CD4-positive, alpha-beta T cell (primary cell): Measurements from ENCODE around the gene SMC2. TPM values are rescaled to one million over a fixed set of nuclear protein-coding genes. Genes with fewer than 3 reads are reported as not detected.
A peak's percentile ranks its signal among the peaks of the same experiment; 100 is the strongest.

ENCODE experiments used
- ATAC-seq: fragments of 200-7000 bp; cut with Tn5 transposase; one replicate; pipeline ENCODE4 v1.10.0; 2022; ENCODE audit warnings: mild to moderate bottlenecking; ENCODE audit not compliant: poor library complexity
- CTCF ChIA-PET: fragments of 350-600 bp; sonication (Branson Sonifier 250); formaldehyde crosslinking; loops from one replicate; lab custom pipeline; 2021; ENCODE audit warnings: antibody characterized with exemption, inconsistent platforms; lab: Charles Lee
- POLR2A ChIA-PET: fragments of 350-600 bp; sonication (Branson Sonifier 250); formaldehyde crosslinking; loops from one replicate; lab custom pipeline; 2021; ENCODE audit warnings: antibody characterized with exemption, inconsistent platforms; lab: Charles Lee
- DNase-seq, 14 experiments: peaks; one replicate each; pipeline ENCODE4 v3.0.0-alpha.2; 2013 to 2020; ENCODE audit warnings: mixed read lengths in 2 of 14
- H3K27ac ChIP-seq, 2 donors: one replicate each; pipeline versions ENCODE4 v1.5.1 to v1.7.0; 2013; ENCODE audit warnings: low read length in 2 of 2, low read depth in 1 of 2, mild to moderate bottlenecking in 1 of 2
- H3K27me3 ChIP-seq, 2 experiments: 1 replicate in 1 of 2; 2 replicates in 1 of 2; pipeline versions ENCODE4 v1.6.1 to v1.7.0; 2013; ENCODE audit warnings: low read length in 2 of 2, control low read depth in 1 of 2, mild to moderate bottlenecking in 1 of 2, moderate library complexity in 1 of 2; ENCODE audit not compliant: insufficient read depth in 2 of 2, control insufficient read depth in 1 of 2
- H3K36me3 ChIP-seq: one replicate; pipeline ENCODE4 v1.6.1; 2013; ENCODE audit warnings: low read length, control low read depth; ENCODE audit not compliant: insufficient read depth
- H3K4me1 ChIP-seq: one replicate; pipeline ENCODE4 v1.6.1; 2013; ENCODE audit warnings: low read length, control low read depth; ENCODE audit not compliant: insufficient read depth
- H3K4me3 ChIP-seq: one replicate; pipeline ENCODE4 v1.5.1; 2013; ENCODE audit warnings: mild to moderate bottlenecking, low read length, moderate library complexity
- H3K9me3 ChIP-seq, 2 experiments: 1 replicate in 1 of 2; 2 replicates in 1 of 2; pipeline versions ENCODE4 v1.6.1 to v1.7.0; 2013; ENCODE audit warnings: low read length in 2 of 2, mild to moderate bottlenecking in 2 of 2, control low read depth in 1 of 2, moderate library complexity in 1 of 2; ENCODE audit not compliant: control insufficient read depth in 1 of 2, insufficient read depth in 1 of 2
- H3K27ac Mint-ChIP-seq: one replicate; pipeline ENCODE4 v1.8.0; 2020; ENCODE audit warnings: mixed read lengths
- H3K27me3 Mint-ChIP-seq: one replicate; pipeline ENCODE4 v1.8.0; 2021; ENCODE audit warnings: mixed read lengths
- H3K36me3 Mint-ChIP-seq: one replicate; pipeline ENCODE4 v1.8.0; 2021; ENCODE audit warnings: low read depth, mixed read lengths
- H3K4me1 Mint-ChIP-seq: one replicate; pipeline ENCODE4 v1.8.0; 2021; ENCODE audit warnings: low read depth, mixed read lengths
- H3K4me3 Mint-ChIP-seq: one replicate; pipeline ENCODE4 v1.8.0; 2020; ENCODE audit warnings: mild to moderate bottlenecking, mixed read lengths
- H3K9me3 Mint-ChIP-seq: one replicate; pipeline ENCODE4 v1.8.0; 2020; ENCODE audit warnings: mixed read lengths
- intact Hi-C, 2 experiments: fragments of 100-400 bp; cut with DNase I in 1 of 2; cut with micrococcal nuclease in 1 of 2; formaldehyde crosslinking; loops; one replicate each; pipeline versions ENCODE4 v1.15.1 to v1.9.0; 2023 to 2025; cut with DNase I, micrococcal nuclease
- total RNA-seq, 174 experiments: library from RNA in 2 of 174; stranded (reverse) in 2 of 174; gene quantifications; one replicate each; pipeline ENCODE4 v1.2.3 and lab custom pipeline; 2021 to 2026
- TF ChIP-seq, protein P1 (sequence below): fragments of 200-600 bp; IDR thresholded peaks from one replicate; pipeline ENCODE4 v1.8.0; 2022; ENCODE audit warnings: antibody characterized with exemption, mild to moderate bottlenecking

The SMC2 gene
- total RNA-seq, 2 experiments from 2014 or later, result 2.6 to 2.9 TPM

DNA sequence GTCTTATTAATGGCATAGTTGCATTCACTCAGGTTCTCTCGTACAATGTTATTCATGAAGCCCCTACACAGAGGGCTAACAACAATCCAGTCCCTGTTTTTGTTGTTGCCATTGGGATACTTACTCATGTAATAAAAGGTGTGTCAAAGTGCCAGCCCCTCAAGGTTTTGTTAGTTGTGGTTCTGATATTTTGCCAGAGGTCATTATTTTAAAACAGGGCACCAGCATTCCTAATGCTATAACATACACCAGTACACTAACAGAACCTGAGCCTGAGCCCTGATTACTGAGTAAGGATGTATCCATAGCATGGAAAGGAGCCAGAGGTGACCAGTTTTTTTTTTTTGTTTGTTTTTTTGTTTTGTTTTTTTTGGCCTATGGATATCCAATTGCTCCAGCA lies 50.2 kb downstream of the SMC2 start:
- H3K27ac ChIP-seq, result no peak overlapping the region
- no peak for DNase-seq
- no peak overlapping the region for H3K27ac Mint-ChIP-seq
- H3K36me3 ChIP-seq, result no peaks in the 10 kb centered on the region
- CTCF ChIA-PET, result no interaction called here
- TF ChIP-seq, protein P1, sequence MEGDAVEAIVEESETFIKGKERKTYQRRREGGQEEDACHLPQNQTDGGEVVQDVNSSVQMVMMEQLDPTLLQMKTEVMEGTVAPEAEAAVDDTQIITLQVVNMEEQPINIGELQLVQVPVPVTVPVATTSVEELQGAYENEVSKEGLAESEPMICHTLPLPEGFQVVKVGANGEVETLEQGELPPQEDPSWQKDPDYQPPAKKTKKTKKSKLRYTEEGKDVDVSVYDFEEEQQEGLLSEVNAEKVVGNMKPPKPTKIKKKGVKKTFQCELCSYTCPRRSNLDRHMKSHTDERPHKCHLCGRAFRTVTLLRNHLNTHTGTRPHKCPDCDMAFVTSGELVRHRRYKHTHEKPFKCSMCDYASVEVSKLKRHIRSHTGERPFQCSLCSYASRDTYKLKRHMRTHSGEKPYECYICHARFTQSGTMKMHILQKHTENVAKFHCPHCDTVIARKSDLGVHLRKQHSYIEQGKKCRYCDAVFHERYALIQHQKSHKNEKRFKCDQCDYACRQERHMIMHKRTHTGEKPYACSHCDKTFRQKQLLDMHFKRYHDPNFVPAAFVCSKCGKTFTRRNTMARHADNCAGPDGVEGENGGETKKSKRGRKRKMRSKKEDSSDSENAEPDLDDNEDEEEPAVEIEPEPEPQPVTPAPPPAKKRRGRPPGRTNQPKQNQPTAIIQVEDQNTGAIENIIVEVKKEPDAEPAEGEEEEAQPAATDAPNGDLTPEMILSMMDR, result no peak
- H3K4me3 Mint-ChIP-seq, result no peak overlapping the region
- H3K36me3 Mint-ChIP-seq, result peaks cover 20% of the 10 kb centered on the region
- H3K4me1 ChIP-seq, result no peaks in the 10 kb centered on the region
- no peak for ATAC-seq
- H3K9me3 ChIP-seq, result no peaks in the 10 kb centered on the region
- H3K27me3 Mint-ChIP-seq, result no peaks in the 10 kb centered on the region
- POLR2A ChIA-PET, result no interaction called here
- H3K27me3 ChIP-seq, result no peaks in the 10 kb centered on the region
- H3K4me3 ChIP-seq, result no peak overlapping the region
- H3K9me3 Mint-ChIP-seq, result no peaks in the 10 kb centered on the region
- intact Hi-C loops, result no loop called here
- no peaks in the 10 kb centered on the region for H3K4me1 Mint-ChIP-seq

DNA sequence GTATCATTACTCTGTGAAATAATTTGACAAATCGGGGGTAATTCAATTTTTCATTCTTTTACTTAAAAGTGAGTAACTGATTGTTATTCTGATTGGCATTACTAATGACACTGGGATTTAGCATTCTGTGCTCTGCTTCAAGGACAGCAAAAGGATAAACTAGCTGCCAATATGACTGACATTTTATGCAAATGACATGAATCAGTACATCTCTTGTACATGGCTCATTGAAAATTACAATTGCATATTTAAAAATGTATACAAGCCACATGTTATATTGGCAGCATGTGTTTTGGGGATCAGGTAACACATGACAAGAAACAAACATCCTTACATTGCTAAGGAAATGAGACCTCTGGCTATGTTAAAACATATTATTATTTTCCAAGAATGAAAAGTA lies 79.0 kb downstream of the SMC2 start:
- H3K27ac Mint-ChIP-seq, result no peak overlapping the region
- no peaks in the 10 kb centered on the region for H3K4me1 Mint-ChIP-seq
- Histone ChIP-seq H3K4me3 (no peak overlapping the region), H3K36me3 (no peaks in the 10 kb centered on the region), H3K9me3 (no peaks in the 10 kb centered on the region), H3K27me3 (no peaks in the 10 kb centered on the region), H3K4me1 (no peaks in the 10 kb centered on the region), H3K27ac (no peak overlapping the region)
- H3K4me3 Mint-ChIP-seq, result no peak overlapping the region
- H3K9me3 Mint-ChIP-seq, result no peaks in the 10 kb centered on the region
- ATAC-seq (no peak), DNase-seq (no peak)
- ChIA-PET POLR2A (no interaction called here), CTCF (no interaction called here)
- TF ChIP-seq, protein P1, result no peak
- intact Hi-C loops, result no loop called here
- no peaks in the 10 kb centered on the region for H3K36me3 Mint-ChIP-seq
- no peaks in the 10 kb centered on the region for H3K27me3 Mint-ChIP-seq

DNA sequence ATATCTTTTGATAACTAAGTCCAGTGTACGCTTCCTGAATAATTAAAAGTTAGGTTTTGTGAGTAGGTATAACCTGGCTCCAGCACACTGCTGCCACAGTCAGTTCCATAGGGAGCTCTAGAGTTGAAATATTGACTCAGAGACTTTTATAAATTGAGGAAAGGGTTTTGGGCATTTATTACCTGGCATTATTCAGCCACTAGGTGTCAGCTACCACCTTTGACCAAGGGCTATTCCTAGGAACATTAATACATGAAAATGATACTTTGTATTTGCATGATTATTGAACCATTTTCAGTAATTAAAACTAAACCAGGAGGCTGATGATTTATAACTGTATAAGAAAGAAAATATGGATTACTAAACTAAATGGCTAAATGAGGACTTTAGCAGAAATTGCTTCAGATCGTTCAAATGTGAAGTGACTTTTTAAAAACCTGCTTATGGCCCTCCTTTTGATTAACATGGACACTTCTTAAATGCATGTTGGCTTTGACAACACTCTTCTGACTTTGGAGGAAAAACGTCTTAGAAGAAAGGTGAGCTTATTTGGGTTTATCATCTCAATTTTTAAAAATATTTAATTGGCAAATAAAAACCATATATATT lies 83.0 kb downstream of the SMC2 start:
- Histone ChIP-seq H3K9me3 (no peaks in the 10 kb centered on the region), H3K4me1 (no peaks in the 10 kb centered on the region), H3K27ac (no peak overlapping the region), H3K27me3 (no peaks in the 10 kb centered on the region), H3K4me3 (no peak overlapping the region), H3K36me3 (no peaks in the 10 kb centered on the region)
- Mint-ChIP-seq H3K36me3 (no peaks in the 10 kb centered on the region), H3K27me3 (peaks cover 4% of the 10 kb centered on the region), H3K9me3 (no peaks in the 10 kb centered on the region), H3K4me1 (no peaks in the 10 kb centered on the region), H3K4me3 (no peak overlapping the region), H3K27ac (no peak overlapping the region)
- intact Hi-C loops, result loop anchor here (2.0 to 5.0 kb wide), 2 partner anchors 565 to 566 kb away; no protein-coding TSS in a partner anchor
- ChIA-PET CTCF (no interaction called here), POLR2A (no interaction called here)
- TF ChIP-seq, protein P1, result no peak
- no peak for ATAC-seq
- DNase-seq, result peak in 3 of 14 experiments; percentile 1 to 6 (median 3)
